AG08395 (cell line): ENCODE measurements around the gene MCMBP.
"Not testable (repeated sequence)": the region's sequence is repeated elsewhere in the genome, so short reads cannot be mapped to it uniquely, and the experiment has no call there.

Source experiments
- DNase-seq: peaks from one replicate; pipeline ENCODE4 v3.0.0; 2012; ENCODE audit warnings: mixed read lengths, low spot score

The MCMBP gene

DNA sequence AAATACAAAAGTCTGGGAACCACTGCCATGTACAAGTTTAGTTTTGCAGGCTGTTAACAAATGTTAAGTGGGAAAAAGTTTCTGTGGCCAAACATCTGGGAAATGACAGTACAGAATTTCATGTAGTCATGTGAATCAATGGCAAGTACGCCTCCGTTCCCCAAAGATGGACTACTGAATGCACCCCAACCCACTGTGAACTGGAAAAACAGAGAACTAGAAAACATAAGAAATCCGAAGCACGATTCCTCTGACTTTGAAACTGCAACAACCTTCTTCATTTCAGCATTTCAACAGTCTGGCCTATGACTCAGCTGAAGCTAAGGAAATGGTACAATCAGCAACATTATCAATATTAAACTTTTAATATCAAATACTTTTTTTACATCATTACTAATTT lies 41.8 kb downstream of the MCMBP start:
- DNase-seq, result no peak

DNA sequence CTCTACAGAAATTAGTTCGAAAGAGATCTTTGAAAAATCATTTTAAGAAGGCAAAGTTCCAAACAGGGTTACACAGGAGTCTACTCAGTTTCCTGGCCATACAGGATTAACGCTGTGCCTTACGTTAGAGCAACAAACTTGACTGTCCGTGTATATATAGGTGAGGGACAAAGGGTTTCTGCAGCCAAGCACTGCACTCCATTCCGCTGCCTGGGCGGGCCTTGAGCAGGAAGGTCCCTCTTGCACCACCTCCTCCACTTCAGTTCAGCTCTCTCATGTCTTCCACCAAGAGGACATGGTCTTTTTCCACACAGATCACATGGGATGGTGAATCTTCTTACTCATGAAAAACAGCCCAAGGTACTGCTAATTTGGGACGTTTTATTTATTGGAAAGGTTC lies 43.2 kb downstream of the MCMBP start:
- no peak for DNase-seq

DNA sequence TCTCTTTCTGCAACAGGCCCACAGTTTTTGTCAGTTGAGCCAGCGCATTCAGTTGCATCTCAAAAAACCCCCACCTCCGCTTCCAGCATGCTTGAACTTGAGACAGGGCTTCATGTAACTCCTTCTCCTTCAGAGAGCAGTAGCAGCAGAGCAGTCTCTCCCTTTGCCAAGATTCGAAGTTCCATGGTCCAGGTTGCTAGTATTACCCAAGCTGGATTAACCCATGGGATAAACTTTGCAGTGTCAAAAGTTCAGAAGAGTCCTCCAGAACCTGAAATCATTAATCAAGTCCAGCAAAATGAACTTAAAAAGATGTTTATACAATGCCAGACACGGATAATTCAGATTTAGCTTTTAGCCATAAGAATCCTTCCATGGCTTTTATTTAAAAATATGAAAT lies 45.2 kb downstream of the MCMBP start:
- DNase-seq, result no peak

DNA sequence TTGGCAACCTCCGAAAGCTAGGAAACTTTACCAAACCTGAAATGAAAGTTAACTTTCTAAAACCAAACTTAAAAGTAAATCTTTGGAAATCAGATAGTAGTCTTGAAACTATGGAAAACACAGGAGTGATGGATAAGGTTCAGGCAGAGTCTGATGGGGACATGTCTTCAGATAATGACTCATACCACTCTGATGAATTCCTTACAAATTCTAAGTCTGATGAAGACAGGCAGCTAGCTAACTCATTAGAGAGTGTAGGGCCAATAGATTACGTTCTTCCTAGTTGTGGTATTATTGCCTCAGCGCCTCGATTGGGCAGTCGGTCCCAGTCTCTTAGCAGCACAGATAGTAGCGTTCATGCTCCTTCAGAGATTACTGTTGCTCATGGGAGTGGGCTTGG lies 45.9 kb downstream of the MCMBP start:
- DNase-seq, result no peak

DNA sequence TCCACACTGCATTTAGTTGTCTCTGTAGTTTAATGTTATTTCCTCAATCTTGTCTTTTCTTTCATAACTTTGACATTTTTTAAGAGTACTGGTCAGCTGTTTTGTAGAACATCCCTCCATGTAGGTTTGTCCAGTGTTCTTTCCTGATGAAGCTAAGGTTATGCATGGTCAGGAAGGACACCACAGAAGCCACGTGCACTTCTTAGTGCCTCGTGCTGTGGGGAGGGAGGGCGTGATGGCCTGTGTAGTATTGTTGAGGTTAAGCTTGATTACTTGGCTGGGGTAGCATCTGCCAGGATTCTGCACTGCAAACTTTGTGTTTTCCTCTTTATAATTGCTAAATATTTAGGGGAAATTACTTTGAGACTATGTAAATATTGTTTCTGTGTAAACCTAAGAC lies 48.3 kb downstream of the MCMBP start:
- DNase-seq, result no peak

DNA sequence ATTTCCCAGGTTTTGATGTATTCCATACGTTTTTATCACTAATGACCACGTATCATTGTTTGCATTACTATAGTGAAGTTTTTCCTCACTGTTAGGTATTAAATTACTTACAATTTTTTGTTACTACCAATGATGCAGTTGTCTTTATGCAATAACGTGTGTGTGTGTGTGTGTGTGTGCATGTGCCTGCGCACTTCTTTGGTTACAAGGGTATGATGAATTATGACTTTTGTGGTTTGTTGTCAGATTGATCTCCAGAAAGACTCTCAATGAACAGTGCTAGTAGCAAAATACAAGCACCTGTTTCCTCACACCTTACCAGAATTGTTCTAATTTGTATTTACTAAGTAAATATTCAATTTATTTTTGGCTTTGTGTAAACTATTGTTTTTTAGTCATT lies 51.5 kb downstream of the MCMBP start:
- DNase-seq, result no peak

DNA sequence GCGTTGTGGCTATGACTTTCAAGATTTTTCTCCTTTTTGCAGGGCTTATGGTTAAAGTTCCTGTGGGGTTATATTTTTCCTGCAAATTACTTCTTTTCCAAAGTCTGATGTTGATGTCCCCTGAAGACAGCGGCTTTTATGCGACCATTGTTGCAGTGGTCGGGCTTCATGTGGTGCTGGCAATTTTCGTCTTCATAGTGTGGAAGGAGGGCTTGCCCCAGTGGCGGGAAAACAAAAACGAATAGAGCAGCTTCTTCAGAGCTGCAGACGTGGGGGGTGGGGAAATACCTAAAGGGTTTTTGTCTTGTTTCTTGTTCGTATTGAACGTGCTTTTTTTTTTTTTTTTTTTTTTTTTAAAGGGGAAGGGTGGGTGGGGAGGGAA lies 53.8 kb downstream of the MCMBP start:
- DNase-seq, result no peak

DNA sequence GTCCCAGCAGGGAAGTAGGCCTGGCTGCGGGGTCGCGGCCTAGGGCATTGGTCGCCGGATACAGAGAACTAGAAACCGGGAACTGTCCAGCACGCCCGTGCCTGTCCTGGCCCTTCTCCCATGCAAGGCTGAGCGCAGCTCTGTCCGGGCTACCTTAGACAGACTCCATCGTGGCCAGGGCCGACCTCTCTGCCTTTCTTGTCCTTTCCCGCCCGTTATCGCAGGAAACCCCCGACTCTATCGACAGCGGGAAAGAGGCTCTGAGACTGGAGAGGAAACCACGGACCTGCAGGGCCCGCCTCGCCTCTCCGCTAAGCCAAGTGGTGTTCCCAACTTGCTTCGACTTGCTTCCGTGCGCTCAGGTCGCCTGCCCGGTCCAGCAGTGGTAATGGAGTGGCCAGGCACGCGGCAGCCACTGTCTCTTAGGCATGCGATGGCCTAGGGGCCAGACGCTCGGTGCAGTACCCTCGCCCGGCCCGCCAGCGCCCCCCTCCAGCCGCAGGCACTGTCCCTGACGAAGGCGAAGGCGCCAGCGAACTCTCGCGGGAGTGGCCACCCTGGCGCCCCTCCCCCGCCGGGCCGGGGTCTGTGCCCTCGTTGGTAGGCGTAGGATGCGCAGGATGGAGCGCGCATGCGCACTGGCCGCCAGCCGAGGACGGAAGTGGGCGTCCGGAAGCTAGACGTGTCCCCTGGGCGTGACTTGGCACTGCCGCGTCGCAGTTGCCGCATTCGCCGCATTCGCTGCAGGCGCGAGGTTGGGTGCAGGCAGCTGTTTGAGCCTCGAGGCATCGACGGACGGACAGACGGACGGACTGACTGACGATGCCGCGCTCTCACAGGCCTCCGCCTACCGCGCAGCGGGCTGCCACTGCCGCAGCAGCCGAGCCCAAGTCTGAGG lies 54.4 kb downstream of the MCMBP start:
- DNase-seq, result peak; percentile 54

DNA sequence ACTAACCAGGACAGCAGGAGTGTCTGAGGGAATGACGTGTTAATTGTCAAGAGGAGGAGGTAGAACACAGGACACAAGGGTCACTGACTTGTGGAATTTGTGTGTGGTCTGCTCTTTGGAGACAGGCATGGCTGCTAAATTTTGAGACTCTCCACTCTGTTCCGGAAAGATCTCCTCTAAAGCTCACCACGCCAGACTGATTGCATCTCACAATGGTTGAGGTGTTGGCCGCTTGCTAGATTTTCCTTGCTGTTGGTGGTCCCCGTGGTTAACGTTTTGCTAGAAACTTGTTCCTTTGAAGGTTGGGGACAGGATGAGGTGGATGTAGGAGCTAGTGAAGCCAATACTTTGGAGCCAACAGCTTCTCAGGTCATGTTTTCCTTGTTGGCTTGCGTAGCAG lies 57.0 kb downstream of the MCMBP start:
- no peak for DNase-seq

DNA sequence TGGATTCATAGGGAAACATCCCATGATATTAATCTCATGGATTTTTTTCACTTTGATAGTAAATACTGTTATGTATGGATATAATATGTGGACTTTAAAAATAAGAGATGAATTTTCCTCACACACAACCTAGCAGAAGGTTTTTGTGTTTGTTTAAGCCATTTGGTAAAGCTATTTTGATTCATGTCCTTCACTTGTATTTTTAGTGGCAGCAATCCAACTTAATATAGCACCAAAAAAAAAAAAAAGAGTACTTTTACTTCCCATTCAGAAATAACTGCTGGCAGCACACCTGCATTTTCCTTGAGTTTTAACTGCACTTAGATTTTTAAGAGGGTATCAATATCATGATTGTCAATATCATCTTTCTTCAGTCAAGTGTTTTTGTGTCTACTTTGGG lies 60.0 kb downstream of the MCMBP start:
- DNase-seq, result no peak

DNA sequence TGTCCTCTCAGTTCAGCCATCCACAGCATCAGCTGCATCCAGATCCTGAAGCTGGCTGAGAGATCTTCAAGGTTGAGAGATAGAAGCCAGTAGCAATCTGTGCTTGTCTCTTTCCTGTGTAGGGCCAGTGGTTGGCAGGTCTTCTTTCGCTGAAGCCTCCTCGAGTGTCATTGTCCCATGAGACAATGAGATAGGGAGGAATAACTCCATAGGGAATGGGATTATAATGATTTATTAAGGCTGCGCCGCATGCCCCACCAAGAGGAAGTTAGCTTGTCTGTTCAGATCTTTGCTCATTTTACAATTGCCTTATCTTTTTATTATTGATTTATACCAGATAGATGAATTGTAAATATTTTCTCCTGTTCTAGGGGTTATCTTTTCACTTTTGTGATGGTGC lies 61.5 kb downstream of the MCMBP start:
- no peak for DNase-seq

DNA sequence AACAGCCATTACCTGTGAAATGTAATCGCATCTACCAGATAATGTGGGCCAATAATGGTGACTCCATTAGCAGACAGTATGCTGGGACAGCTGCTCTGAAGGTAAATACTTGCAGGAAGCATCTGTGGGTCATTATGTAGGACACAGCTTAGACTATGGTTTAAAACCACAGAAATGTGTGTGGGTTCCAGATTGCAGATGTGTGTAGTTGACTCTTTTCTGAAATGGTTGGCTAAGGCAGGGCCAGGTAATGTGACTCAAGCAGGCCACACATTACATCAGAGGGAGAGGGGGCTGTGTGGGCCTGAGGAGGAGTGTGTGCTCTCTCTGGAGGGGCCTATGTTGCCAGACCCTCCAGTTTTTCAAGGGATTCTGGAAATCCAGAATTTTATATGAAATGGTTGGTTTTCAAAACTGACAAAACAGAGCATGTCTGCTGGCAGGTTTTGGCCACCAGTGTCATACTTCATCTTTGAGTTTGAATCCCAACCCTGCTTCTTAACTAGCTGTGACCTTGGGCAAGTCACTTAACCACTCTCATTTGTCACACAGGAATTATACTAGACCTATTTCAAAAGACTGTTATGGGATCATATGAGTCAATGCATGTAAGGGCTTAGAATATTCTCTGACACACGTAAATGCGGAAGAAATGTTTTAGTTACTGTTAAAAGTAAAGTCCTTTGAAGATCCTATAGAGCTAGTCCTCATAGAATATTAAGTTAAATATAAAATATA lies 64.5 kb downstream of the MCMBP start:
- DNase-seq, result peak; percentile 58

DNA sequence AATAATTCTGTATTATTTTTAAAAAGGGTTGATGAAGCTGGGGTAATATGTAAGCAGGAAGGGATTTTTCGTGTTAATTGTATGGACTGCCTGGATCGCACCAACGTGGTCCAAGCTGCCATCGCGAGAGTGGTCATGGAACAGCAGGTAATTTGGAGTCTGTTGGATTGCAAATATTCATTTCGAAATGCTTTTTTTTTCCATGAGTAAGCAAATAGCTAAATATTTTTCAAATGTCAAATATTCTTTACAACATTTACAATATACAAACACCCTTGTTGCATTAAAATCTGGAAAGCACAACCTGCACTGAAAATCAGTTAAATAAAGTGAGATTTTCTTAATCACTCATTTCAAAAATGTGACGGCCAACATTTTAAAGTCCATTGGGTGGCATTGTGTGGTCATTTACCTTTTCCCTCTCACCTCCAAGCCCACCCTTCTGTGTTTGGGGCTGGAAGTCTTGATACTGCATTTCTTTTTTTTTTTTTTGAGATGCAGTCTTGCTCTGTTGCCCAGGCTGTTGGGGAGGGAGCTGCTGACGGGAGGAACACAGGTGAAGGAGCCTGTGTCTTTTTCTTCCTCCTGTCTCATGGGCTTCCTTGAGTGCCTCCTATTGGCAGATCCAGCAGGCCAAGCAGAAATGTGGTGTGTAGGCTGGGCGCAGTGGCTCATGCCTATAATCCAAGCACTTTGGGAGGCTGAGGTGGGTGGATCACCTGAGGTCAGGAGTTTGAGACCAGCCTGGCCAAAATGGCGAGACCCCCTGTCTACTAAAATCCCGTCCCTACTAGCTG lies 66.1 kb downstream of the MCMBP start:
- DNase-seq, result no peak

DNA sequence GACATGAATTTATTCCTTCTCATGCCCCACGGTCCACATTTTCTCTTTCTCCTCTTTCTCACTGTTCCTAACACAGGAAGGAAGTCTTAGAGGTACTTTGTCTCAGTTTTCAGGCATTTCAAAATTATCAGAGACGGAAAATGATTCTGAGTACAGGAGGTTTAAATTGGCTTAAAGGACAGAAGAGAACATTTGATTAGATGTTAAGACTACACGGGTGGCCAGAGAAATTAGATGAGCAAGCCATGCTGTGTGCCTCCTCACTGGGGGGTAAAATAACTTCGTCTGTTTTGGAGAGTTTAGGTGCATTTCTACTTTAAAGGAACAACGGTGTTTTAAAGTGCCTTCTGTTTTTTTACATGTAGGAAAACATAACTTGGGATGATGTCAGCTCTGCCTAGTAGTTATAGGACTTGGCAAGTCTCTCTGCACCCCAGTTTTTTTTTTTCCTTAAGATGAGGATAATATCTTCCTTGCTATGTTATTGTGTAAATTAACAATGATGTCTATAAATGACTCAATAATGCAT lies 66.9 kb downstream of the MCMBP start:
- DNase-seq, result no peak

DNA sequence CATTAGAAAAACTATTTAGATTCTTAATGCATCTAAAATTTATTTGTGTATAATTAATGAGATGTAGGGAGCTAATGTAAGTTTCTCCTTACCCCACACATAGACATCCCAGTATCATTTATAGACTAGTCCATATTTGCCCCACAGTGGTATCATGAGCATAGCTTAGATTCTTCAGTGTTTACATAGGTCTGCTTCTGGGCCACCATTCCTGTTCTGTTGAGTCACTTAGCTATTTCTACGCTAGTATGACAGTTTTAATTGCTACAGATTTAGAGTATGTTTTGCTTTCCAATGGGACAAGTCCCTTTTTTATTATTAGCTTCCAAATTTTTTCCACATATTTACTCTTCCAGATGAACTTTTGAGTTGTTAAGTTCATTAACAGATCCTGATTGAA lies 69.4 kb downstream of the MCMBP start:
- DNase-seq, result peak; percentile 71

DNA sequence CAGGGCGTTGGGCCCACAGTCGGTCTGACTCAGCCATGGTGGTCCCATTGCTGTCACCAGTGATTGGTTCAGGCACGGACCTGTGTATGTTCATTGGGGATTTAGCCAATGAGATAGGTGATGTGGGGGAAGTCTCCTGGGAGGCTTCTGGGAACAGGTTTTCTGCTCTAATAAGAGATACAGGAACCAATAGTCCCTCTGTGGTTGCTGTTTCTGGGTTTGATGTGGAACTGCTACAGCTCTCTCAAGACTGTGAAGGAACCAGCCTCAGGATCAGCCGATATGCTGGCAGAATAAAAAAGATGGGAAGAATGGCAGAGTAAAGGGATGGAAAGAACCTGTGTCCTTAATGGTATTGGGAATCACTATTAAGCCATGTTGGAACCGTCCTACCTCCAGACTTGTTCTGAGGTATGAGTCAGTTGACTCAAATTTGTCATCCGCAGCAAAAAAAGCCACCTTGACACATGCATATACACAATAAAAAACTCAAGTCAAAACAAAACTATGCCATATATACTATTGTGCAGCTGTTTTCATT lies 70.6 kb downstream of the MCMBP start:
- no peak for DNase-seq

DNA sequence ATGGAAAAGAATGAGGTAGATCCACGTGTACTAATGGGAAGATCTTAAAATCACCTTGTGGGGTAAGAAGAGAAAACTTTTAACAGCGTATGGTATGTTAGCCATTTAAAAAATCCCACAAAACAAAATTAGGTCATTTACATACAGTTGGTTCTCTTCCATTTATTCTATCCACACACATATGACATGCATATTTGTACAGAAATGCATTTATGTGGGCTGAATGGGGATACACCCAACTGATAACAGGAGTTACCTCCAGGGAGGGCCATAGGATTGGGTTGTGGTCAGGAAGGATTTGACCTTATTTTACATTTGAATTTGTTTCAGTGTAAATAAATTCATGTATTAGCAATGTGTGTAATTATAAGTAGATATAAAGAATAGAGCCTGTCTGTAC lies 71.5 kb downstream of the MCMBP start:
- DNase-seq, result no peak

DNA sequence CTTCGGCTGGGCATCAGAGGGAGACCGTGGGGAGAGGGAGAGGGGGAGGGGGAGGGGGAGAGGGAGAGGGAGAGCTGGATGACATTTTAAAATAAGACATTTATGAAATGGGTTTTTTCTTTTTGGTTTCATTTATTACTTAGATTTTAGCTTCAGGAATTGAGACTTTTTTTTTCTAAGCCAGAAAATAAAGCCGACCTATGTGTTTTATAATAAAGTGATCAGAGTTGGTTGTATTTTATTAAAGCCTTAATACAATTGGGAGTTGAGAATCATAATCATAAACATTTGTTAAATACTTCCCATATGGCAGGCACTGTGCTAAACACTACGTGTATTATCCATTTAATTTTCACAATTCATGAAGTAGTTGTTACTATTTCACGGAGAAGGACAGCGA lies 76.6 kb downstream of the MCMBP start:
- no peak for DNase-seq

DNA sequence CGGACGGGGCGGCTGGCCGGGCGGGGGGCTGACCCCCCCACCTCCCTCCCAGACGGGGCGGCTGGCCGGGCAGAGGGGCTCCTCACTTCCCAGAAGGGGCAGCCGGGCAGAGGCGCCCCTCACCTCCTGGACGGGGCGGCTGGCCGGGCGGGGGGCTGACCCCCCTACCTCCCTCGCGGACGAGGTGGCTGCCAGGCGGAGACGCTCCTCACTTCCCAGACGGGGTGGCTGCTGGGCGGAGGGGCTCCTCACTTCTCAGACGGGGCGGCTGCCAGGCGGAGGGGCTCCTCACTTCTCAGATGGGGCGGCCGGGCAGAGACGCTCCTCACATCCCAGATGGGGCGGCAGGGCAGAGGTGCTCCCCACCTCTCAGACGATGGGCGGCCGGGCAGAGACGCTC lies 77.5 kb downstream of the MCMBP start:
- DNase-seq, result not testable (repeated sequence)

DNA sequence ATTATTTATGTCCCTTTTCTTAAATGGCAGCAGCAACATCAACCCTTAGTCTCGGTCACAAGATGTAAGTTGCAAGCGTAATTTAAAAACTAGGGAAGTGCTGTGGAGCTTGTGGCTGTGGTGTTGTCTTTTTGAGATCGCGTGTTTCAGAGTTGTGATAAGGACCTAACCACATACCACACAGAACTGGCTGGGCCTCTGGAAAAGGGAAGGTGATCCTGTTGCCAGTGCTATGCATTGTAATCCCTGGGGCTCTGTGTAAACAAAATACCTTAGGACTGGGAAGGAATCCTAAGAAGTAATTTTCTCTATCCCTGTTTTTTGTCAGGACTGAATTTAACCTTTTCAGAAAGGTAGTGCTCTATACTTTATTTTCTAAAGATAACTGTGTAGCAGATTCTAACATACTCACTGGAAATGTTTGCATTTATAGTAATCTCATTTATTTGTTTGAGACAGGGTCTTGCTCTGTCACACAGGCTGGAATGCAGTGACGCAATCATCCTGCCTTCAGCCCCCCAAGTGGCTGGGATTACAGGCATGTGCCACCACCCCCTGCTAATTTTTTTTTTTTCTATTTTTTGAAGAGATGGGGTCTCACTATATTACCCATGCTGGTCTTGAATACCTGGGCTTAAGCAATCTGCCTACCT lies 86.4 kb downstream of the MCMBP start:
- no peak for DNase-seq

DNA sequence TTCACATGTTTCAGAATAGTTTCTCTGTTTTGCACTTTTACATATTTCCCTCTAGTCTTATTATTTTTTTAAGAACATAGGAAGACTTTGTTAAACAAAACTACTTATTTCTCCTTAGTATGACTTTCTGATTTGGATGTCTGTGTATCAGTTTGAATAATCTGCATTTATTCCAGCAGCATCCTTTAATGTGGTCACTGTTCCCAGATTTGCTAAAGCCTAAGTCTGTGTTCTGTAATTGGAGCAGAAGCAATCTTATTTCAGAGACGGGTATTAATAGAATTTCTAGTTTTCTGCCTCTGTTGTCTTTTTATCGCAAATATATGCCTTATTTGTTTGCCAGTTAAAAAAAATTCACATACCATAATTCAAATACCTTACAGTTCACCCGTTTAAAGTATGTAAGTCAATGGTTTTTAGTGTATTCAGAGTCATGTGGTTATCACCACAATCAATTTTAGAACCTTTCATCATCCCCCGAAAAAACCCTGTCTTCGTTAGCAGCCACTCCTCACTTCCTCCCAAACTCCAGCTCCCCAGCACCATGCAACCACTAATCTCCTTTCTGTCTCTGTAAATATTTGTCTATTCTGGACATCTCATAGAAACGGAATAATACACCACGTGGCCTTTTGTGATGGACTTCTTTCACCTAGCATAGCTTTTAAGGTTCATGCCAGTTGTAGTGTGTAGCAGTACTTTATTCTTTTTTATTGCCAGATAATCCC lies 88.1 kb downstream of the MCMBP start:
- no peak for DNase-seq
